Cerebellar cortex (tissue), 1 donor: Measurements from ENCODE around the gene CCDC180.
"Not testable (repeated sequence)": the region's sequence is repeated elsewhere in the genome, so short reads cannot be mapped to it uniquely, and the experiment has no call there.

ENCODE experiments used
- DNase-seq: peaks from one replicate; pipeline ENCODE4 v3.0.0-alpha.2; 2015; ENCODE audit warnings: low spot score

Gene CCDC180

GRCh38 chr9:97307500-97308163, at the start of gene CCDC180:
TSS of gene CCDC180 (plus strand) at chr9:97307659. CDS start at chr9:97308064, 405 bp downstream.
- DNase-seq = no peak

GRCh38 chr9:97259834-97260514, 47.5 kb upstream of the CCDC180 start:
- DNase-seq = not testable (repeated sequence)

- DNase-seq = no peak
Observed at GRCh38 chr9:97271292-97271691, 36.2 kb upstream of the CCDC180 start.

- DNase-seq = no peak
Observed at GRCh38 chr9:97272072-97272471, 35.4 kb upstream of the CCDC180 start.

- no peak for DNase-seq
Observed at GRCh38 chr9:97276310-97276852, 31.1 kb upstream of the CCDC180 start.

- no peak for DNase-seq
Observed at GRCh38 chr9:97277953-97278352, 29.5 kb upstream of the CCDC180 start.

GRCh38 chr9:97280755-97281330, 26.6 kb upstream of the CCDC180 start:
- no peak for DNase-seq

GRCh38 chr9:97283768-97284167, 23.7 kb upstream of the CCDC180 start:
- no peak for DNase-seq

- no peak for DNase-seq
Observed at GRCh38 chr9:97284798-97285197, 22.7 kb upstream of the CCDC180 start.

- DNase-seq = no peak
Observed at GRCh38 chr9:97292200-97292599, 15.3 kb upstream of the CCDC180 start.

GRCh38 chr9:97293207-97293721, 14.2 kb upstream of the CCDC180 start:
- DNase-seq = peak; percentile 3

- DNase-seq = no peak
Observed at GRCh38 chr9:97293818-97294217, 13.6 kb upstream of the CCDC180 start.

GRCh38 chr9:97297889-97298288, 9.6 kb upstream of the CCDC180 start:
- no peak for DNase-seq

- DNase-seq = no peak
Observed at GRCh38 chr9:97299809-97300414, 7.5 kb upstream of the CCDC180 start.

GRCh38 chr9:97300586-97300985, 6.9 kb upstream of the CCDC180 start:
- no peak for DNase-seq

- DNase-seq = no peak
Observed at GRCh38 chr9:97301974-97302373, 5.5 kb upstream of the CCDC180 start.

GRCh38 chr9:97304586-97304985, 2.9 kb upstream of the CCDC180 start:
- DNase-seq = no peak

GRCh38 chr9:97305501-97306298, 1.8 kb upstream of the CCDC180 start:
- DNase-seq = no peak

GRCh38 chr9:97307091-97307490, 368 bp upstream of the CCDC180 start:
- DNase-seq = no peak

- no peak for DNase-seq
Observed at GRCh38 chr9:97309260-97309659, 1.8 kb downstream of the CCDC180 start.

- no peak for DNase-seq
Observed at GRCh38 chr9:97310023-97310422, 2.6 kb downstream of the CCDC180 start.

GRCh38 chr9:97310896-97311295, 3.4 kb downstream of the CCDC180 start:
- DNase-seq = no peak
